Transverse colon (tissue), 4 donors: ENCODE results near the gene CELSR1. TPM values are rescaled to one million over a fixed set of nuclear protein-coding genes. Genes with fewer than 3 reads are reported as not detected.

Experiments used
- DNase-seq: peaks from one replicate; pipeline ENCODE4 v3.0.0-alpha.2; 2019
- H3K27ac ChIP-seq, 4 donors: fragments of 200-600 bp; sonication (generic); 2 replicates each; pipeline ENCODE4 v1.5.1; 2016 to 2018; ENCODE audit warnings: inconsistent platforms in 4 of 4
- H3K27me3 ChIP-seq: fragments of 200-600 bp; sonication (generic); 2 replicates; pipeline ENCODE4 v1.5.1; 2017; ENCODE audit warnings: inconsistent platforms
- H3K36me3 ChIP-seq, 4 donors: fragments of 200-600 bp; sonication (generic); 2 replicates each; pipeline ENCODE4 v1.5.1; 2017 to 2019; ENCODE audit warnings: inconsistent platforms in 4 of 4
- H3K4me1 ChIP-seq, 4 donors: fragments of 200-600 bp; sonication (generic); 2 replicates each; pipeline ENCODE4 v1.5.1; 2017 to 2020; ENCODE audit warnings: inconsistent platforms in 4 of 4
- H3K4me3 ChIP-seq, 4 donors: fragments of 200-600 bp; sonication (generic); 1 replicate in 1 of 4; 2 replicates in 3 of 4; pipeline versions ENCODE4 v1.5.1 to v1.6.1; 2017 to 2019; ENCODE audit warnings: inconsistent platforms in 4 of 4
- H3K9me3 ChIP-seq, 2 donors: fragments of 200-600 bp; sonication (generic); 2 replicates each; pipeline ENCODE4 v1.5.1; 2017 to 2019; ENCODE audit warnings: inconsistent platforms in 2 of 2
- EP300 ChIP-seq: sonication (generic); formaldehyde crosslinking; IDR thresholded peaks from one replicate; pipeline ENCODE4 v1.6.1; 2017; ENCODE audit warnings: antibody characterized with exemption, low read depth
- POLR2A ChIP-seq: fragments of 450-650 bp; IDR thresholded peaks from one replicate; pipeline ENCODE4 v1.6.1; 2016; ENCODE audit warnings: antibody characterized with exemption, mild to moderate bottlenecking, moderate library complexity
- POLR2AphosphoS5 ChIP-seq, 3 donors: sonication (generic); formaldehyde crosslinking; IDR thresholded peaks; one replicate each; pipeline ENCODE4 v1.6.1; 2016; ENCODE audit warnings: antibody characterized with exemption in 3 of 3
- WGBS, 2 donors: methylation state at CpG; one replicate each; pipeline ENCODE4 v1.1.5; 2018; ENCODE audit warnings: low coverage in 1 of 2; 5-methylcytosine and 5-hydroxymethylcytosine counted together
- in situ Hi-C, 4 donors: fragments of 200-750 bp; cut with MboI; loops; one replicate each; pipeline versions ENCODE4 v1.15.0 to v1.15.1; 2017; ENCODE audit warnings: low sequenced_read_pairs in 3 of 4, low pct_ligation_motif_present in 1 of 4, low pct_unique_long_range_greater_than_20kb in 1 of 4
- intact Hi-C: fragments of 100-400 bp; cut with DNase I; formaldehyde crosslinking; loops from one replicate; pipeline ENCODE4 v1.15.1; 2023; ENCODE audit warnings: low total_unique reads
- total RNA-seq, 4 donors: library from RNA; depleted of rRNA; stranded (reverse); fragments of >200 nt; gene quantifications; one replicate each; pipeline ENCODE4 v1.1.0, GENCODE V29; 2016
- TF ChIP-seq, protein P1 (sequence below), 5 experiments: fragments of 200-600 bp in 3 of 5; fragments of 450-650 bp in 2 of 5; sonication (generic) in 3 of 5; IDR thresholded peaks; 1 replicate in 2 of 5; 2 replicates in 3 of 5; pipeline ENCODE4 v1.5.1; 2016 to 2017; ENCODE audit warnings: antibody characterized with exemption in 5 of 5, inconsistent platforms in 3 of 5, mild to moderate bottlenecking in 2 of 5, moderate library complexity in 1 of 5

Gene CELSR1
- total RNA-seq, 4 donors from 2014 or later = 0.96 to 2.5 (median 1.4) TPM

DNA sequence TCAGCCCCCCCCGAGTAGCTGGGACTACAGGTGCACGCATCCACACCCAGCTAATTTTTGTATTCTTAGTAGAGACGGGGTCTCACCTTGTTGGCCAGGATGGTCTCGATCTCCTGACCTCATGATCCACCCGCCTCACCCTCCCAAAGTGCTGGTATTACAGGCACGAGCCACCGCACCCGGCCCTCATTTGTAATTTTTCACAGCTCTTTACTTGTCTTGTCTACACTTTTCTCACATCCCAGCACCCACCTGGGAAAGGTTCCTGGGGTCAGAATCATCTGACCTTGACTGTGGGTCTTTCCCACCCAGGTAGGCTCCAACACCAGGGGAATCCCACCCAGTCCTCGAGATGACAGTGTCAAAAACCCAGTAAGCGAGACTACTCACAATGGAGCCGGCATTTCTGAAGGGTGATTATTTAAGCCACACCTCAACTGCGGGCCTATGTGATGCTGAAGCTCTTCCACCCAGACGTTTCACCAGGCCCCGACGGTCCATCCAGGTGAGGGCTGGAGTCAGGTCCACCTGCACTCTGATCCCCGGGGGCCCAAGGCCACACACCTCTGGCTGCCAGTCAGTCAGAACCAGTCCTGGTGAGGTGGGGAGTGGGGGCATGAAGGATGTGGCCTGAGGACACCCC, 23.4 kb downstream of the CELSR1 start:
- H3K27me3 ChIP-seq = no peaks in the 10 kb centered on the region
- in situ Hi-C loops (no loop called here), intact Hi-C loops (no loop called here)
- H3K27ac ChIP-seq = no peak overlapping the region
- no peaks in the 10 kb centered on the region for H3K9me3 ChIP-seq
- DNase-seq = no peak
- TF ChIP-seq EP300 = no peak
- TF ChIP-seq, protein P1, sequence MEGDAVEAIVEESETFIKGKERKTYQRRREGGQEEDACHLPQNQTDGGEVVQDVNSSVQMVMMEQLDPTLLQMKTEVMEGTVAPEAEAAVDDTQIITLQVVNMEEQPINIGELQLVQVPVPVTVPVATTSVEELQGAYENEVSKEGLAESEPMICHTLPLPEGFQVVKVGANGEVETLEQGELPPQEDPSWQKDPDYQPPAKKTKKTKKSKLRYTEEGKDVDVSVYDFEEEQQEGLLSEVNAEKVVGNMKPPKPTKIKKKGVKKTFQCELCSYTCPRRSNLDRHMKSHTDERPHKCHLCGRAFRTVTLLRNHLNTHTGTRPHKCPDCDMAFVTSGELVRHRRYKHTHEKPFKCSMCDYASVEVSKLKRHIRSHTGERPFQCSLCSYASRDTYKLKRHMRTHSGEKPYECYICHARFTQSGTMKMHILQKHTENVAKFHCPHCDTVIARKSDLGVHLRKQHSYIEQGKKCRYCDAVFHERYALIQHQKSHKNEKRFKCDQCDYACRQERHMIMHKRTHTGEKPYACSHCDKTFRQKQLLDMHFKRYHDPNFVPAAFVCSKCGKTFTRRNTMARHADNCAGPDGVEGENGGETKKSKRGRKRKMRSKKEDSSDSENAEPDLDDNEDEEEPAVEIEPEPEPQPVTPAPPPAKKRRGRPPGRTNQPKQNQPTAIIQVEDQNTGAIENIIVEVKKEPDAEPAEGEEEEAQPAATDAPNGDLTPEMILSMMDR (IDR thresholded peaks at IDR 0.05) = no peak
- no peak for TF ChIP-seq POLR2A
- no peak for TF ChIP-seq POLR2AphosphoS5 (IDR thresholded peaks at IDR 0.05)
- H3K36me3 ChIP-seq = no peaks in the 10 kb centered on the region
- WGBS, 2 donors = 81 to 100% methylated on average over 8 to 16 of the region's 16 CpGs
- H3K4me1 ChIP-seq = no peaks in the 10 kb centered on the region
- H3K4me3 ChIP-seq = no peak overlapping the region

DNA sequence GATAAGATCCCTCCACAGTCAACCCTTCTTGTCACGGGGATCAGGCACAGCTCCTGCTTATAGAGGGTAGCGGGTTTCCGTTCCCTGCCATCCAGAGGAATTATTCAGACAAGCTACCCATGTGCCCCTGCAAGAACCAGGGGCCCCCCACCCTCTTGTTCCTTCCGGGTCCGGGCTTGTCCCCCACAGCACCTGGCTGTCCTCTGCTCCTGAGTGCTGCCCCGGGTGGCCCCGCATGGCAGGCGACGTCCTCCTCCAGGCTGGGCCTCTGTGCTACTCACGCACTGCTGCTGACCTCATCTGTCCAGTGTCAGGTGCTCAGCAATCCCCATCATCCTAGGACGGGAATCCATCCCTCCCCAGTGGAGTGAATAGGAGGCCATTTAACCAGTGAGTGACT, 24.7 kb downstream of the CELSR1 start:
- in situ Hi-C loops = no loop called here
- WGBS, 2 donors = 93% methylated on average over 11 of the region's 11 CpGs; no CpG with 5 or more reads in 1 of the 2 donors

GRCh38 chr22:46512039-46512370, 25.4 kb downstream of the CELSR1 start:
- H3K36me3 ChIP-seq = no peaks in the 10 kb centered on the region
- in situ Hi-C loops (no loop called here), intact Hi-C loops (no loop called here)
- no peaks in the 10 kb centered on the region for H3K27me3 ChIP-seq
- TF ChIP-seq EP300 (no peak), POLR2AphosphoS5 (IDR thresholded peaks at IDR 0.05) (no peak), POLR2A (no peak)
- TF ChIP-seq, protein P1 (IDR thresholded peaks at IDR 0.05) = no peak
- DNase-seq = no peak
- no peak overlapping the region for H3K4me3 ChIP-seq
- no peaks in the 10 kb centered on the region for H3K9me3 ChIP-seq
- no peak overlapping the region for H3K27ac ChIP-seq
- no peaks in the 10 kb centered on the region for H3K4me1 ChIP-seq
- WGBS, 2 donors = 80 to 85% methylated on average over 1 to 11 of the region's 11 CpGs

More for the DNA sequence above, 24.7 kb downstream of the CELSR1 start:
- intact Hi-C loops = no loop called here
- Histone ChIP-seq H3K27ac (no peak overlapping the region), H3K9me3 (no peaks in the 10 kb centered on the region), H3K27me3 (no peaks in the 10 kb centered on the region), H3K4me1 (no peaks in the 10 kb centered on the region), H3K4me3 (no peak overlapping the region), H3K36me3 (no peaks in the 10 kb centered on the region)
- no peak for DNase-seq
- TF ChIP-seq EP300 (no peak), POLR2A (no peak), POLR2AphosphoS5 (IDR thresholded peaks at IDR 0.05) (no peak)
- TF ChIP-seq, protein P1 (IDR thresholded peaks at IDR 0.05) = no peak

- Histone ChIP-seq H3K4me3 (no peak overlapping the region), H3K4me1 (no peaks in the 10 kb centered on the region), H3K27me3 (no peaks in the 10 kb centered on the region), H3K36me3 (no peaks in the 10 kb centered on the region), H3K27ac (no peak overlapping the region), H3K9me3 (no peaks in the 10 kb centered on the region)
- 70 to 82% methylated on average over 2 to 20 of the region's 20 CpGs for WGBS, 2 donors
- in situ Hi-C loops (no loop called here), intact Hi-C loops (no loop called here)
- no peak for DNase-seq
- no peak for TF ChIP-seq EP300
- TF ChIP-seq POLR2A = no peak
- no peak for TF ChIP-seq POLR2AphosphoS5 (IDR thresholded peaks at IDR 0.05)
- TF ChIP-seq, protein P1 (IDR thresholded peaks at IDR 0.05) = no peak
These were observed 26.0 kb downstream of the CELSR1 start for GRCh38 chr22:46511151-46512038.
